VCaP (cell line): ENCODE data around the gene MAMLD1.

ENCODE experiments used
- H3K27ac ChIP-seq: fragments of 450-650 bp; 2 replicates; pipeline ENCODE4 v1.5.1; 2017
- TF ChIP-seq, protein P1 (sequence below): fragments of 450-650 bp; conservative IDR thresholded peaks from 2 replicates; pipeline ENCODE4 v1.5.1; 2017; ENCODE audit warnings: mild to moderate bottlenecking, moderate library complexity

The MAMLD1 gene

DNA sequence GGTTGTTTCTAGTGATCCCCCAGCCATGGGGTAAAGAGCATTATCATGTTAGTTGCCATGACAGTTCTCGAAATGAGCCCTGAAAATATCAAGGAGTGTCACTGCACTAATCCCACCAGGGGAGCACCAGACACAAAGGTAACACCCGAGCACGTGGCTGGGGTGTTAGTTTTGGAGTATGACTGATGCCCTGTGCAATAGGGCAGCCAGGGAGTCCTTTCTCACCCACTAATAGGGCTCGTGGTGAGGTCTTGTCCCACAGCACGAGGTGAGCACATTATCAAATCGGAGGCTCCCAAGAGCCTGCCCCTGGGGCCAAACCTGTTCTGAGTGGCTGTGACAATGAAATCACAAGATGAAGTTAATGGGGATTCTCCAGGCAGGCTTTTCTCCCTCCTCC lies 9.6 kb downstream of the MAMLD1 start:
- no peak overlapping the region for H3K27ac ChIP-seq
- TF ChIP-seq, protein P1, sequence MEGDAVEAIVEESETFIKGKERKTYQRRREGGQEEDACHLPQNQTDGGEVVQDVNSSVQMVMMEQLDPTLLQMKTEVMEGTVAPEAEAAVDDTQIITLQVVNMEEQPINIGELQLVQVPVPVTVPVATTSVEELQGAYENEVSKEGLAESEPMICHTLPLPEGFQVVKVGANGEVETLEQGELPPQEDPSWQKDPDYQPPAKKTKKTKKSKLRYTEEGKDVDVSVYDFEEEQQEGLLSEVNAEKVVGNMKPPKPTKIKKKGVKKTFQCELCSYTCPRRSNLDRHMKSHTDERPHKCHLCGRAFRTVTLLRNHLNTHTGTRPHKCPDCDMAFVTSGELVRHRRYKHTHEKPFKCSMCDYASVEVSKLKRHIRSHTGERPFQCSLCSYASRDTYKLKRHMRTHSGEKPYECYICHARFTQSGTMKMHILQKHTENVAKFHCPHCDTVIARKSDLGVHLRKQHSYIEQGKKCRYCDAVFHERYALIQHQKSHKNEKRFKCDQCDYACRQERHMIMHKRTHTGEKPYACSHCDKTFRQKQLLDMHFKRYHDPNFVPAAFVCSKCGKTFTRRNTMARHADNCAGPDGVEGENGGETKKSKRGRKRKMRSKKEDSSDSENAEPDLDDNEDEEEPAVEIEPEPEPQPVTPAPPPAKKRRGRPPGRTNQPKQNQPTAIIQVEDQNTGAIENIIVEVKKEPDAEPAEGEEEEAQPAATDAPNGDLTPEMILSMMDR = no peak

DNA sequence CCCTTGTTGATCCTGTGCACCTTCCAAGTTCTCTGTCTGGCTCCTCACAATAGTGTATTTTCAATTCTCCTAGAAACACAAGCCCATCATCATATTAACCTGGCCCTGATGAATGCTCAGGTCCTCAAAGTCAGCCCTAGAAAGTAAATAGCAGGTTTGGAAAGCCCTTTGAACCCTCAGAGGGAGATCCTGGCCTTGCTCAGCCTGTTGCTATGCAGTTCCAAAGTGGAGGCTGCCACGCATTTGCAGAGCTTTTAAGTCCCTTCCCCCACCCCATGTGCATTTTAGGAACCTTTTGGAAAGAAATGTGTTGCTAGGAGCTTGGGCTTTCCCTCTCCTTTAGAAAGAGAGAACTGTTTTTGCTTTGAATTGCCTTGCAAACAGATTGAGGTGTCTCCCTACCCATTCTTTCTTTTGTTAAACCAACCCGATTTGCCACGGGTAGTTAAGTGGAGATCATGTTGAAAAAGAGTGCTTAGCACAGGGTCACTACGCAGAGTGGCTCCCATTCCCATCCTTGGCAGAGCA lies 12.2 kb downstream of the MAMLD1 start:
- no peak overlapping the region for H3K27ac ChIP-seq
- TF ChIP-seq, protein P1 = no peak

DNA sequence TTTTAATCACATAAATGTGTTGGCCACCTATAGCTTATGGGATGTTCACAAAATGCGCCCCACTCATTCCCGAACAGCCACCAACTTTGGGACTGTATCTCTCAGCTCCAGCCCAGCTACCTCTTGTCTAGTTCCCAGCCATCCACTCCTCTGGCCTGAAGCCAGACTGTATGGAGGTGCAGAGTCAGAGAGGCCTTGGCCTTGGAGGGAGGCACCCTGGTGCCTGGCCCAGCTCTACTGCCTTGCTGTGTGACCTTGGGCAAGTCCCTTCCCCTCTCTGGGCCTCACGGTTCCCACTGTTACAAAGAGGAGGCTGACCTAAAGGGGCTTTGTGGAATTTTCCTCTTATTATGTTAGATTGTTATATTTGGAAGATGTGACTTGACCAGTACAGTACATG lies 13.9 kb downstream of the MAMLD1 start:
- no peak overlapping the region for H3K27ac ChIP-seq

DNA sequence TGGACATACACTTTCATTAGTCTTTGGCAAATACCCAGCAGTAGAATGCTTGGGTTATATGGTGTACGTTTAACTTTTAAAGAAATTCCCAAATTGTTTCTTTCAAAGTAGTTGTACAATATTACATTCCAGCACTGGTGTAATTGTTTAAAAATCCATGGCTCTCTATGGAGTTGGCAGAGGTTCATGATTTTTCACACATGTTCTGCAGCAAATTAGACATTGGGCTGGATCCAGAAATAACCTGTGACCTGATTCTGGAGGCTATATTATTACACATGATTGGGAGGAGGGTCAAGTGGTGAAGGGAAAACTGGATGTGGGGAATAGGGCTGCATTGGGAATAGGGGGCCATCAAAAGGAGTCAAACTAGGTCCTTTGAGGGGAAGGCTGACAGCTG lies 41.9 kb downstream of the MAMLD1 start:
- TF ChIP-seq, protein P1 = no peak
- no peak overlapping the region for H3K27ac ChIP-seq

More for the DNA sequence above, 13.9 kb downstream of the MAMLD1 start:
- TF ChIP-seq, protein P1 = no peak

DNA sequence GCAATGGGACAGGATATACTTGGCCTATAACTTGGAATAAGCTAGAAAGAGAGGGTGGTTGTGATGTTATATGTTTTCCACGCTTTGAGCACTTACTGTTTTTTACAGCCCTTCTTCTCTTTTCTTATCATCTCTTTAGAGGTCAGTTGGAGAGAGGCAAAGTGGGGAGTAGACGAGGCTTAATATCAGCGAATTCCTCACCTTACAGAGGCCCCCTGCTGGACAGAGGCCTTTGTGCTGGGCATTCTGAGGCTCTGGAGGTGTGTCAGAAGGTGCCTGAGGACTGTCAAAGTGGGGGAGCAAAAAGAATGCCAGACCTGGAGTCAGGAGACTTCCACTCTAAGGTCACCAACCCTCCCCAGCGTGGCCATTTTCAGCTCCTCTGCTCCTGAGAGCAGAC lies 42.5 kb downstream of the MAMLD1 start:
- TF ChIP-seq, protein P1 = no peak

DNA sequence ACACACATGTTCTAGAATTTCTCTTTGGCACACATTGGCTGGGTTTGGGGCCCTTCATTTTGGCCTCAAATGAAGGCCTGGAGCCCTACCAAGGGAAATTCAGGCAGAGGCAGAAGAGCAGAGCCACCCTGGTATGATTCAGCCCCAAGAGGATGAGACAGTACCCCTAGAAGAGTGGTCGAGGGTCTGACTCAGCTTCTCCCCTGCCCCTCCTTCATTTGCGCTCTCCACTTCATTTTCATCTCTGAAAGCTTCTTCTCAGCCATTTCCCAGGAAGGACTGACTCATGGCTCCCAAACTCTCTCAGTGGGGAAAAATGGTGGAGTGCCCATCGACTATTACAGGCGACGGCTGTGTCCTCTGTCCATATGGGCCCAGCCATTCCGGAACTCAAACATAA lies 43.5 kb downstream of the MAMLD1 start:
- no peak overlapping the region for H3K27ac ChIP-seq
- TF ChIP-seq, protein P1 = no peak

More for the DNA sequence above, 42.5 kb downstream of the MAMLD1 start:
- H3K27ac ChIP-seq = no peak overlapping the region

DNA sequence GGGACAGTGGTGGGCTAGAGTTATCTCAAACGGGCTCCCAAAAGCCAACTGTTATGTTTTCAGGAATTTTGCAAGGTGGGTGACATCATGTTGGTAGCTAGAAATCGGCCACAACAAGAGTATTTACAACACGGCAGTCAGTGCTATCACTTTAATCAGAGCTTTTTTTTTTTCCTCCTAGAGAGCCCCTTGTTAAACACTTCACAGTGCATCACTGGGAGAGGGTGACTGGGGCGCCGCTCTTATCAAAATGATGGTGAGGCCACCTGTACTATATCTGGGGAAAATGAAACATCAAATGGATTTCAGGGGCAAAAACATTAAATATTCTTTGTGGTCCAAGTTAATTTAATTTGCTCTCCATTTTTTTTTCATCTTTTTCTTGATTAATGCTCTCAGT lies 44.9 kb downstream of the MAMLD1 start:
- TF ChIP-seq, protein P1 = no peak
- H3K27ac ChIP-seq = no peak overlapping the region

DNA sequence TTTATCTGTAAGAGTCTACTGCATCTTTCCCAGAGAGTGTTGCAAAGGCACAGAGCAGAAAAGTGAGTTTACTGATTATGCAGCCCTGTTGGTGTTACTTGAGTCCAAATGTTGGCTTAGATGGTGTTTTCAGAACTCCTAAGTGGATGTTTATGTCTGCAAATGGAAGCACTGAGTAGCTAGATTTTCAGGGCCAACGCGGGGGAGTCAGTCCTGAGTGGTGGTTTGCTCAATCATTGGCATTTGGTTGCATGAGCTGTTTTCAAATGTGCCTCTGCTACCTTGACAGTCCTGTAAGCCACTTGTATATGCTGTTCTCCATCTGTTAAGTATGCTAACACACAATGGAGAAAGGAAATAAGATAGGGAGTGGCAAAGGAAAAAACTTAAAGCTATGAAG lies 45.4 kb downstream of the MAMLD1 start:
- H3K27ac ChIP-seq = no peak overlapping the region
- TF ChIP-seq, protein P1 = no peak
